ENCODE data around the gene ZFYVE26.
"Not testable (repeated sequence)": the region's sequence is repeated elsewhere in the genome, so short reads cannot be mapped to it uniquely, and the experiment has no call there.

The ZFYVE26 gene

DNA sequence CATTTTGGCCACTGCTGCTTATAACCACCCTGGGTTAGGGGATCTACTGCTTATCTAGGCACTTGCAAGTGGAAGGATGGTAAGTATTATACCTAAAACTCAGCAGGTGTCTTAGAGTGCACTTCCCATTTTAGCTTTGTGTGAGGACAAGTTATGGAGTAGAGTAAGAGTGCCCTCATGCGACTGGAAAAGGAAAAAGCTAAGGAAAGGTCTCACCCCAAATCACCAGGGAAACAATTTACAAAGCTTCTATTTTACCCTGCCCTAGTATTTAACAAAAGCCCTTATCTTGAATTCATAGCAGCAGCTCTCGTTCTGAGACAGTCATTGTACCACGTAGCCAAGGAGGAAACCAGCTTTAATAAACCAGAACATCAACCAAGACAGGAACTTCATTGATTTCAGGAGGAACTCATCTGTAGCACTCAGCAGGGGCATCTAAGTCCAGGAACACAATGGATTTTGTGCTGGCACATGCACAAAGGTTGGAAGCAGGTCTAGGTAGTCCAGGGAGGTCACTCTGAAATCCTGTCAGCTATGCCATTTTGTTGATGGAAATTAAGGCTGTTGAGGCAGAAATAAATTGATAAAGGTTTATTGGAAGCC lies 111.8 kb downstream of the ZFYVE26 start:
- peak; percentile 25 for DNase-seq

DNA sequence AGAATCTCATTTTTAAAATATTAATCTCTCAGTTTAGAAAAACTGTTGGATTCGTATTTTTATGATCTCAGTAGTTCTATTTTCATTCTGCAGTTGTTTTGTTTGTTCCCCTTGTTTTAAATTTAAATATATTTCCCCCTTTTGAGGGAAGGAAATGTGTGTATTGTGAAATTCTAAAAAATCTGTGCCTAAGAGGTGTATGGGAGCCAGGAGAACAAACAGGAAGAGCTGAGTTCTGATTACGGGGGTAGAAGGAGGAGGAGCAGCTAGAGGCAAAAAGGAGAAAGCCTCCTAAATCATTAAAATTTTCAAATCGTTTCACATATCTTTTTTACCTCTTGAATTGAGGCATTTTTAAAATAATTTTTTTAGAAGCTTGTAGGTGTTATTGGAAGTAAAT lies 112.4 kb downstream of the ZFYVE26 start:
- DNase-seq: no peak

DNA sequence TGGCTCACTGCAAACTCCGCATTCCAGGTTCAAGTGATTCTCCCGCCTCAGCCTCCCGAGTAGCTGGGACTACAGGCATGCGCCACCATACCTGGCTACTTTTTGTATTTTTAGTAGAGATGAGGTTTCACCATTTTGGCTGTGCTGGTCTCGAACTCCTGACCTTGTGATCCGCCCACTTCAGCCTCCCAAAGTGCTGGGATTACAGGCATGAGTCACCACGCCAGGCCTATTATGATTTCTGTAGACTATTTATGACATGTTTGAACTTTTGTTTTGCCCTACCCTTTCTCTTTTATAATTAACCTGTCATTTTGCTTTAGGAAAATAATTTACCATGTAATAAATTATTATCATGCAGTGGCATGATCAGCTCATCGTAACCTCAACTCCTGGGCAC lies 114.9 kb downstream of the ZFYVE26 start, which contains the start of gene RDH12:
Gene RDH12, plus strand, starts transcription at position 395 of the 400 bp plus-strand sequence. CDS start 20,757 bp downstream, outside the sequence.
- DNase-seq: not testable (repeated sequence)

DNA sequence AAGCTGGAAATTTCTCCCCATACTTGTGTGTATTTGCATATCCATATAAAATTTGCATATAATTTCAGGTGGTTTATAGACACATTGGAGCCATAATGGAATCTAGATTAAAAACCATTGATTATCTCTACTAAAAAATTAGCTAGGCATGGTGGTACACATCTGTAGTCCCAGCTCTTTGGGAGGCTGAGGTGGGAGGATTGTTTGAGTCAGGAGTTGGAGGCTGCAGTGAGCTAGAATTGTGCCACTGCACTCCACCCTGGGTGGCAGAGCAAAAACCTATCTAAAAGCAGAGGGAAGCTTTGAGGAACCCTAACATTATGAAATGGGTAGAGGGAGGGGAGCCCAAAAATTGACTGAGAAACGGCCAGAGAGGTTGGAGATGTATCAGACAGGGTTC lies 118.2 kb downstream of the ZFYVE26 start:
- DNase-seq: no peak

DNA sequence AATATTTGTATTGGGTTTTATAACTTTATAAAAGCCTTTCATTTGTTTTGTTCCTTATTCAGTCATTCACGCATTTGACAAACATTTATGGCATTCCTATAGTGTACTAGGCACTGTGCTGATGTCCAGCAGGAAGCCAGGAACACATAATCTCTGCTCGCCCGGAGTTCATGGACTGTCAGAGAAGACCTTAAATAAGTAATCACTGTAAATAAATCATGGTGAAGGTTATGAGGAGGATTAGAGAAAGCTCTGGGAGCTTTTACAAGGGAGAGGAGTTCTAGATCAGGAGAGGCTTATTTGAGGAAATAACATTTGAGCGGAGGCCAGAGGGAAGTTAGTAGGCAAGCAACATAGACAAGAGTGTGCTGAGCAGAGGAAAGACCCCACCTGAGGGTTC lies 119.4 kb downstream of the ZFYVE26 start:
- no peak for DNase-seq

Data from CD4-positive, alpha-beta T cell treated with Interferon gamma for 1 hour (primary cell).